Naive B cell (primary cell): ENCODE results near the gene NR4A1. TPM values are rescaled to one million over a fixed set of nuclear protein-coding genes. Genes with fewer than 3 reads are reported as not detected.

Source experiments
- ATAC-seq, 2 donors: fragments of 150-1000 bp; cut with Tn5 transposase; 2 replicates each; pipeline ENCODE4 v1.10.0; 2021; ENCODE audit warnings: low read depth in 2 of 2, mild to moderate bottlenecking in 2 of 2, moderate library complexity in 2 of 2
- DNase-seq: peaks from one replicate; pipeline ENCODE4 v3.0.0; 2022
- H3K27ac Mint-ChIP-seq, 6 donors: one replicate each; pipeline ENCODE4 v1.8.0; 2020 to 2022; ENCODE audit warnings: mild to moderate bottlenecking in 6 of 6, mixed read lengths in 6 of 6, moderate library complexity in 5 of 6, inconsistent platforms in 2 of 6
- H3K27me3 Mint-ChIP-seq, 3 donors: one replicate each; pipeline ENCODE4 v1.8.0; 2021 to 2022; ENCODE audit warnings: mixed read lengths in 3 of 3, mild to moderate bottlenecking in 1 of 3
- H3K36me3 Mint-ChIP-seq, 2 donors: one replicate each; pipeline ENCODE4 v1.8.0; 2020 to 2022; ENCODE audit warnings: mixed read lengths in 2 of 2, inconsistent platforms in 1 of 2, mild to moderate bottlenecking in 1 of 2
- H3K4me1 Mint-ChIP-seq, 3 donors: one replicate each; pipeline ENCODE4 v1.8.0; 2020 to 2022; ENCODE audit warnings: mixed read lengths in 3 of 3, inconsistent platforms in 1 of 3, mild to moderate bottlenecking in 1 of 3, moderate library complexity in 1 of 3
- H3K4me3 Mint-ChIP-seq, 8 donors: one replicate each; pipeline ENCODE4 v1.8.0; 2020 to 2022; ENCODE audit warnings: mild to moderate bottlenecking in 8 of 8, mixed read lengths in 8 of 8, moderate library complexity in 8 of 8, inconsistent platforms in 2 of 8
- H3K9me3 Mint-ChIP-seq, 7 donors: one replicate each; pipeline ENCODE4 v1.8.0; 2020 to 2022; ENCODE audit warnings: mixed read lengths in 7 of 7, mild to moderate bottlenecking in 5 of 7, inconsistent platforms in 2 of 7, moderate library complexity in 1 of 7
- polyA plus RNA-seq, 6 donors: library from polyadenylated mRNA; unstranded; fragments of 300-500 nt; fragmentation: Illumina TruSeq; gene quantifications; one replicate each; pipeline ENCODE4 v1.2.3, GENCODE V29; 2021; ENCODE audit warnings: low read depth in 6 of 6

NR4A1 gene
- polyA plus RNA-seq, 6 donors from 2014 or later: 6.7 to 24.9 (median 12.6) TPM

DNA sequence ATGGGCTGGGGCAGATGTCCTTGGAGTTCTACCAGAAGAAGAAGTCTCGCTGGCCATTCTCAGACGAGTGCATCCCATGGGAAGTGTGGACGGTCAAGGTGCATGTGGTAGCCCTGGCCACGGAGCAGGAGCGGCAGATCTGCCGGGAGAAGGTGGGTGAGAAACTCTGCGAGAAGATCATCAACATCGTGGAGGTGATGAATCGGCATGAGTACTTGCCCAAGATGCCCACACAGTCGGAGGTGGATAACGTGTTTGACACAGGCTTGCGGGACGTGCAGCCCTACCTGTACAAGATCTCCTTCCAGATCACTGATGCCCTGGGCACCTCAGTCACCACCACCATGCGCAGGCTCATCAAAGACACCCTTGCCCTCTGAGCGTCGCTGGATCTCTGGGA lies 25.6 kb downstream of the NR4A1 start:
- H3K4me3 Mint-ChIP-seq: no peak overlapping the region
- no peaks in the 10 kb centered on the region for H3K9me3 Mint-ChIP-seq
- ATAC-seq: no peak
- H3K4me1 Mint-ChIP-seq: peaks cover 38 to 56% (median 54%) of the 10 kb centered on the region in 3 donors
- H3K27ac Mint-ChIP-seq: peak overlapping the region in 1 of 6 donors; percentile 44
- H3K36me3 Mint-ChIP-seq: peaks cover 22 to 23% of the 10 kb centered on the region in 2 donors
- no peak for DNase-seq
- H3K27me3 Mint-ChIP-seq: no peaks in the 10 kb centered on the region

DNA sequence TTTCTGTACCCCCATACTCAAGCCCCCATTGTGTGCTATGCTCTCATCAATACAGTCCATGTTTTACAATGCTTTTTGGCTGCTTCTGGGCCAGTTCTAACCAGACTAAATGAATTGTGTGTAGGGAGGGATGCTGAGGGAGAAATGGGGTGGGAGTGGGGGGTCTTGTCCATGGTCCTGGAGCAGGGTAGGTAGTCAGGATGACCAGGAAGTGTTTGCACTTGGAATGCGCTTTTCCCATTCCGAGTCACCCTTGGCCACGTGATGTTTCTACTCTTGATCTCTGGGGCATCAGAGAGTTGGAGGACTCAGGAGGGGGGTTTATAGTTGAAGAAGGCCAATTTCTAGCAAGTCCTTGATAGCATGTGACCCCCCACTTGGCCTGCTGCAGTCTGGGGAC lies 27.0 kb downstream of the NR4A1 start:
- Mint-ChIP-seq H3K36me3 (peaks cover 17 to 18% of the 10 kb centered on the region in 2 donors), H3K4me1 (peaks cover 39 to 60% (median 57%) of the 10 kb centered on the region in 3 donors), H3K9me3 (no peaks in the 10 kb centered on the region), H3K4me3 (peak overlapping the region in 1 of 8 donors; percentile 42), H3K27me3 (no peaks in the 10 kb centered on the region), H3K27ac (no peak overlapping the region)
- DNase-seq (no peak), ATAC-seq (no peak)

DNA sequence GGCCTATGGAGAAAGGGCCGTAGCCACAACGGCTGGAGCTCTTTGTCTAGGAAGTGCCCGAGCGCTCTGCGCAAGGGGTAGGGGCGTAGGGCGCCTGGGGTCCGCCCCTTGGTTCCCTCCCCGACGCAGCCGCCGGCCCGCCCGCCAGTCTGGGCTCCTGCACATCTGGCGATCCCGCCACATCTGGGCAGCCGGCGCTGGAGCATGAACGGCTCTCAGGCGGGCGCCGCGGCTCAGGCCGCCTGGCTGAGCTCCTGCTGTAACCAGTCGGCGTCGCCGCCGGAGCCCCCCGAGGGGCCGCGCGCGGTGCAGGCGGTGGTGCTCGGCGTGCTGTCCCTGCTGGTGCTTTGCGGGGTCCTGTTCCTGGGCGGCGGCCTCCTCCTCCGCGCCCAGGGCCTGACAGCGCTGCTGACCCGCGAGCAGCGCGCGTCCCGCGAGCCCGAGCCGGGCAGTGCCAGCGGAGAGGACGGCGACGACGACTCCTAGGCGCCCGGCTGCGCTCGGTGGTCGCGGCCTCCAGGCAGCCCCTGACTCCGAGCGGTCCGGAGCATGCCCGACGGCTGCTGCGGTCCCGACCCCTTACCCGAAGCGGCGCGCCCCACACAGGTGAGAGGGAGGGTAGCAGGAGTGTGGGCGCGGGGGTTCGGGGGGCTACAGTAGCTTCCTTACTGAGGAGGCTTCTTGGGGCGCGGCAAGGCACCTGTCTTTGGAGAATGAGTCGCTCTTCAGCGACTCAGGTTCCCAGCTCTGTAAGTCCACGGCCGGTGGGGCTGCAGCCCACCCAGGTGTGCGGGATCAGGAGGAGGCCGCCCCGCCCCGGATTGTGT lies 28.5 kb downstream of the NR4A1 start, which contains the start of gene SMIM41:
Gene SMIM41 (plus strand): TSS at position 129 of the 827 bp plus-strand sequence. CDS start 76 bp downstream, at position 205.
- Mint-ChIP-seq H3K4me3 (peak within 1 kb of the TSS in 3 of 8 donors; percentile 44 to 73 (median 69)), H3K9me3 (no peaks in the 10 kb centered on the region), H3K36me3 (peaks cover 8 to 15% of the 10 kb centered on the region in 2 donors), H3K27me3 (no peaks in the 10 kb centered on the region), H3K27ac (peak within 1 kb of the TSS; percentile 49 to 95 (median 77)), H3K4me1 (peaks cover 30 to 50% (median 48%) of the 10 kb centered on the region in 3 donors)
- no peak for DNase-seq
- no peak for ATAC-seq

DNA sequence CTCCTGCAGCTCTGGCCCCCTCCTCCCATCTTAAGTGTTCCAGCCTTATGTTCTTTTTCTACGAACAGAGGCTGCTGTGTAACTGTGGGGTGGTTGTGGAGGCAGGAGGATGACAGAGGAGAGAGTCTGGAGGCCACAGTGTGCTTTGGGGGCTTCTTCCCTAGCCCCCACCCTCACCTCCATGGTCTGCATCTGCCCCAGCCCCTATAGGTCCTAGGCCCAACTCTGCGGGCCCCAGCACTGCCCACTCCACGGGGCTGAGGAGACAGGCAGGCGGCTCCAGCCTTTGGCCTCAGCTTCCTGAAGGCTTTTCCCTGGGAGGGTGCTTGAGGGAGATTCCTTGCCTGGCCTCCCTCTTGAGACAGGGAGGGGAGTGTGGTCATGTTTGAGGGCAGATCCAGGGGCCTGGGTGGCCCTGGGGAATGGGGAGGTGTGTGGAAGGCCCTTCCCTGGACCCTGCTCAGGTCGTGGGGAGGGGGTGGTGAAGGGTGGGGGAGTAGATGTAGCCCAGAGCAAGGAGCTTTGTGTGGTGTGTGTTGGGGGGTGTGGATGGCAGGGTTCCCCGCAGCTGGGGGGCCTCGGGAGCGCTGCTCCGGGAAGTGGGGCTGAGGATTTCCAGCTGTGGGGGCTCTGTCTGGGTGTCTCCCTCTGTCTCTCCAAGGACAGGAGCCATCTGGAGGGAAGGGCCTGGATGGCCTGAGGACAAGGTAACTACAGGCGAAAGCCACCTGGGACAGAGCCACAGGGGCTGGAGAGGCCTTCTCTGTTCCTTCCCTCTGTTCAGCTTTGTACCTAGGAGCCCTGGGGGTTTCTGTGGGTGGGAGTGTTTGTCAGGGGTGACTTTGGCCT lies 29.4 kb downstream of the NR4A1 start:
- DNase-seq: no peak
- Mint-ChIP-seq H3K4me1 (peaks cover 29 to 48% (median 45%) of the 10 kb centered on the region in 3 donors), H3K9me3 (no peaks in the 10 kb centered on the region), H3K27me3 (no peaks in the 10 kb centered on the region), H3K36me3 (peaks cover 8 to 11% of the 10 kb centered on the region in 2 donors), H3K27ac (peak overlapping the region; percentile 88 to 96 (median 94)), H3K4me3 (peak overlapping the region in 6 of 8 donors; percentile 55 to 82 (median 80))
- peak; percentile 2 to 3 for ATAC-seq

DNA sequence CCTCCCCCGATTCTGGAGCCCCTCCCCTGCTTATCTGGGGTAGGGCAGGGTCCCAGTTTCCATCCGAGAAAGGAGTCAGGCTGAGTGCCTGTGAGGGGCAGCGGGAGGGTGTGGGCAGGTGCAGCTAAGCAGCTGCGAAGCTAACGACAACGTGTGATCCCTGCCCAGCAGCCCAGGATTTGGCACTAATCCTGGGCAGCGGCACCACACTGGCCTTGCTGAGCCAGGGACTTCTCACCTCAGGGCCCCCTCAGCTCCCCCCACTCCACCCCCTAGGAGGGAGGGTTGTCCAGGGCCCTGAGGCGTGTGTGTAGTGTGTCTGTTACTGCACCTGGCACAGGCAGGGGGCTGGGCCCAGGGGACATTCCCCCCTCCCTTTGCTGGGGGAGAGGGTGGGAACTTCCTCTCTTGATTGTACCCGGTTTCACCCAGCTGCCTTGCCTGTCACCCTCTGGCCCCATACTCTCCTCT lies 30.1 kb downstream of the NR4A1 start:
- Mint-ChIP-seq H3K4me3 (peak overlapping the region in 7 of 8 donors; percentile 55 to 82 (median 80)), H3K36me3 (peaks cover 8 to 11% of the 10 kb centered on the region in 2 donors), H3K27me3 (no peaks in the 10 kb centered on the region), H3K27ac (peak overlapping the region; percentile 88 to 96 (median 94)), H3K9me3 (no peaks in the 10 kb centered on the region), H3K4me1 (peaks cover 29 to 45% (median 44%) of the 10 kb centered on the region in 3 donors)
- ATAC-seq (peak; percentile 96 to 97), DNase-seq (peak; percentile 91)

DNA sequence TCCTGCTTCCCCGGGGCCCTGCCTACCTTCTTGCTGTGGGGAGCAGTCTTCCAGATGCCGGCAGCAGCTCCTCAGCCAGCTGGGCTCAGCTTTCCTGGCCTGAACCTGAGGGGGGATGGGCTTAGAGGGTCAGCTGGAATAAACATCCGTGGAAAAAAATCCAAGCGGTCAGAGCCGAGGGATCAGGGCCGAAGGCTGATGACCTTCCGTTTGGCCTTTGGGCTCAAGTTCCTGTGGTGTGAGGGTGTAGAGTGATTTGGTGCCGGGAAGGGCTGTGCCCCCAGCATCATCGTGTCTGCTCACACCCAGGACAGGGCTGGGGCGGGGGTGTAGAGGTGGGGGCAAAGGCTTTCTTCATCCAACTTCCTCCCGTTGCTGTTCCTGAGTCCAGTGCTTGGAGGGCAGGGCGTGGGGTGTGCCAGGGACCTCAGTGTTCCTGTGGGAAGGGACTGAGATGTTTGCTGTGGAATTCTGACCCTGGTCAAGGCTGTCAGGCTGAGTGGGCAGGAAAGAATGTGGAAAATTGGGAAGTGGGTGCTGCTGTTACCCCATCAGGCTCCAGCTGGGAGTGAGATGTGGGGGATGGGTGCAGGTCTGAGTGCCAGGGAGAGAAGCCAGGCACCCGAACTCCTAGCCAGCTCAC lies 30.9 kb downstream of the NR4A1 start:
- peaks cover 1 to 8% (median 4%) of the 10 kb centered on the region in 3 donors for H3K27me3 Mint-ChIP-seq
- no peaks in the 10 kb centered on the region for H3K9me3 Mint-ChIP-seq
- H3K4me3 Mint-ChIP-seq: peak overlapping the region in 7 of 8 donors; percentile 55 to 82 (median 79)
- H3K27ac Mint-ChIP-seq: peak overlapping the region; percentile 86 to 96 (median 93)
- DNase-seq (no peak), ATAC-seq (no peak)
- H3K4me1 Mint-ChIP-seq: peaks cover 29 to 43% (median 39%) of the 10 kb centered on the region in 3 donors
- peaks cover 7 to 8% of the 10 kb centered on the region in 2 donors for H3K36me3 Mint-ChIP-seq

DNA sequence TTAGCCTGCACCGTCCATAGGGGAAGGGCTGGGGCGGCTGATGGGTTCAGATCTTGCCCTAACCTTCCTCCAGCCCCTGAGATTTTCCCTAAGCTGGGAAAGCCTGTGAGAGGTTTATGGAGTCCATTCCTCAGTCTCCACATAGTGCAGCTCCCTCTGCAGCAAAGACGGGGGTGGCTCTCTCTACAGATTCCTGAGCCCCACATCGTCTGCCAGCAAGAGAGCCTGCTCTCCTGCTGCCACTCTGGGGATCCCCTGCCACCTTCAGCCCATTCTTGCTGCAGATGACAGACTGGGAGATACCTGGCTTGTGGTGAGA lies 31.4 kb downstream of the NR4A1 start:
- H3K4me1 Mint-ChIP-seq: peaks cover 29 to 43% (median 39%) of the 10 kb centered on the region in 3 donors
- H3K27ac Mint-ChIP-seq: peak overlapping the region in 5 of 6 donors; percentile 67 to 96 (median 90)
- peaks cover 3 to 13% (median 9%) of the 10 kb centered on the region in 3 donors for H3K27me3 Mint-ChIP-seq
- H3K4me3 Mint-ChIP-seq: peak overlapping the region in 3 of 8 donors; percentile 40 to 80 (median 80)
- no peaks in the 10 kb centered on the region for H3K9me3 Mint-ChIP-seq
- H3K36me3 Mint-ChIP-seq: peaks cover 5% of the 10 kb centered on the region in 2 donors
- DNase-seq (no peak), ATAC-seq (no peak)

DNA sequence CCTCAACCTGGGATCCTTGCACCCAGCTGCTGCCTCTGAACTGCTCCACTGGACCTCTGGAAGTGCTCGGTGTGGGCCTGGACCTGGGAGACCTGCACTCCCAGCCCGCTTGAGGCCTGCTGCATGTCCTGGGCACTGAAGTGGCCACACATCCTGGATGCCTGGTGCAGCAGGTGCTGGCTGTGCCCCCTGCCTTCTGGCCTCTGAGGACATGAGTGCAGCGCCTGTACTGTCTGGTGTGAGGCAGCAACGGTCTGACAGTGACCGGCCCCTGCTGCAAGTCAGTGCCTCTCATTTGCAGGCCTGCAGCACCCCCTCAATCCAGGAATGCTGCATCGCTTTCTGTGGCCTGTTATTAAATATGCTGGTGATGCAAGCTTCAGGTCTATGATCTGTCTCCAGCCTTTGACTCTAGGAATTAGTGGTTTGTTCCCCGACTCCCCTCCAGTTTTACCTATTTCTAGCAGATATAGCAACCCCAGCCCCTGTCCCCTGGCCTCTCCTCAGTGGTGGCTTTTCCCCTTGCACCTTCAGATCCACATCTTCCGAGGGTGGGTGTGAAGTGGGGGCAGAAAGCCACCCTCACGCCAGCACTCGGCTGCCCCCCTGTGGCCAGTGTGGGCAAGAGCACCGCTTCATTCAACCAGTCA lies 31.9 kb downstream of the NR4A1 start:
- no peaks in the 10 kb centered on the region for H3K9me3 Mint-ChIP-seq
- H3K36me3 Mint-ChIP-seq: peaks cover under 1% of the 10 kb centered on the region in 2 donors
- peak; percentile 15 to 29 for ATAC-seq
- H3K4me3 Mint-ChIP-seq: peak overlapping the region in 7 of 8 donors; percentile 6 to 71 (median 55)
- peaks cover 30 to 44% (median 38%) of the 10 kb centered on the region in 3 donors for H3K4me1 Mint-ChIP-seq
- DNase-seq: peak; percentile 77
- peak overlapping the region in 5 of 6 donors; percentile 89 to 96 (median 94) for H3K27ac Mint-ChIP-seq
- H3K27me3 Mint-ChIP-seq: peaks cover 8 to 17% (median 14%) of the 10 kb centered on the region in 3 donors

DNA sequence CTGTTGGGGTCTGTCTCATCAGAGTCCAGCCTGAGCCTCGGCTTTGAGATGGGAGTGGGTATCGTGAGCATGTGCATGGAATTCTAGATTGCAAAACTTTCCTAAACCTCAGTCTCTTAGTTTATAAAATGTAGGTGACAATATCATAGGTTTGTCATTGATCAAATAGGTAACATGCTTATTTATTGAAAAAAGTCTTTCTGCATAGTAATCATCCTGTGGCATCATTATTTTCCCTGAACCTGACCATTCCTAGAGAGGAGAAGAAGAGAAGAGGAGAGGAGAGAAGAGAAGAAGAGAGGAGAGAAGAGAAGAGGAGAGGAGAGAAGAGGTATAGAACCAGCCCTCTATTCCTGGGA lies 32.4 kb downstream of the NR4A1 start:
- Mint-ChIP-seq H3K27me3 (peaks cover 13 to 19% (median 19%) of the 10 kb centered on the region in 3 donors), H3K4me1 (peaks cover 34 to 47% (median 43%) of the 10 kb centered on the region in 3 donors), H3K36me3 (no peaks in the 10 kb centered on the region), H3K27ac (peak overlapping the region in 2 of 6 donors; percentile 90 to 94), H3K4me3 (peak overlapping the region in 4 of 8 donors; percentile 21 to 71 (median 55)), H3K9me3 (no peaks in the 10 kb centered on the region)
- ATAC-seq: no peak
- no peak for DNase-seq

DNA sequence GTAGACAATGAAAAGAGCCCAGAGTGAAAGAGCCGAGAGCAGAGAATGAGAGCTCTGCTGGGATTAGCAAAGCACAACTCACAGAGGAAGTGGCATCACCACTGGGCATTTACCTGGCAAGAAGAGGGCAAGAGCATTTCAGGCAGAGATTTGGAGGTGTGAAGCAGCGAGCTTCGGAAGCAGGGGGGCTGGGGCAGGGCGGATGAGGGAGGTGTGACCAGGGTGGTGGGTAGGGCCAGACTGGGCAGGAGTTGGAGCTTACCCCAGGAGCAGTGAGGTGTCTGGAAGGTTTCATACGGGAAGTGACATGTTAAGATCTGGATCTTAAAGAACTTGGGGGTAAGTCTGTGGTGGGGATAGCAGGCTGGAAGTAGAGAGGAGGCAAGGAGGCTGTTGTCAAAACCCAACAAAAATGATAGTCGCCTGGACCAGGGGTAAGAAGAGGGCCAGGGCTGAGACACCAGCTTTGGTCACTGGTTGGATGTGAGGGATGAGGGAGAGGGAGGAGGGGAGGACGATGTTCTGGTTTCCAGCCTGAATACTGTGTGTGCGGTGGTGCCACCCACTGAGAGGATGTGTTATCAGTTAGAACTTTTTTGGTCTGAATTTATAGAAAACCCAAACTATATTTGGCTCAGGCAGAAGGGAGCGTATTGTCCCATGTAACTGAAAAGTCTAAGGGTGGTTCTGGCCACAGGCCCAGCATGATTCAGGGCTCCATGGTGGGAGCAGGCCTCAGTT lies 33.4 kb downstream of the NR4A1 start:
- H3K36me3 Mint-ChIP-seq: no peaks in the 10 kb centered on the region
- H3K4me3 Mint-ChIP-seq: no peak overlapping the region
- H3K9me3 Mint-ChIP-seq: no peaks in the 10 kb centered on the region
- DNase-seq: no peak
- ATAC-seq: no peak
- H3K27me3 Mint-ChIP-seq: peaks cover 15 to 26% (median 26%) of the 10 kb centered on the region in 3 donors
- peak overlapping the region in 2 of 6 donors; percentile 67 to 90 for H3K27ac Mint-ChIP-seq
- H3K4me1 Mint-ChIP-seq: peaks cover 37 to 52% (median 46%) of the 10 kb centered on the region in 3 donors

DNA sequence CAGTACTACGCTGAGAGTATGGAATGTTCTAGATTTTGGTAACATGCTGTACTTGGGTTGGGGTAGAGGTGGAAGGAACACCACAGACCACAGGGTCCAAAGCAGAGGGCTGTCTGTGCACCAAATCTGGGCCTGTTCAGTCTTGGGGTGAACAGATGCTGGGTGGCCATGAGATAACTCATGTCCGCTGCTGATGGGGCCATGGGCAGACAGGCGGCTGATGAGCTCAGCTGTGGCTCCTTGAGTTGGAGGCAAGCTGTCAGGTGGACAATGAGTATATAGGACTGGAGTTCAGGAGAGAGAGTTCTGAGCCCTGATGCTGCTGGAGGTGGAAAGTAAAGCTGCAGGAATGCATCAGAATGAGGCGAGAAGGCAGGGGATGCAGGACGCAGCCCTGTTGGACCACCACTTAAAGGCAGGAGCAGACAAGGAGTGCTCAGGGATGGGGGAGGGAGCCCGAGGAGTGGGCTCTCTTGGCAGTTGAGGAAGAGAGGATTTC lies 34.5 kb downstream of the NR4A1 start:
- Mint-ChIP-seq H3K9me3 (no peaks in the 10 kb centered on the region), H3K27ac (no peak overlapping the region), H3K27me3 (peaks cover 15 to 33% (median 33%) of the 10 kb centered on the region in 3 donors), H3K4me3 (peak overlapping the region in 1 of 8 donors; percentile 19), H3K36me3 (no peaks in the 10 kb centered on the region), H3K4me1 (peaks cover 34 to 45% (median 41%) of the 10 kb centered on the region in 3 donors)
- no peak for ATAC-seq
- no peak for DNase-seq
